Kidney (tissue), 14 donors: Measurements from ENCODE around the gene GPR179. TPM values are rescaled to one million over a fixed set of nuclear protein-coding genes. Genes with fewer than 3 reads are reported as not detected.
A peak's percentile ranks its signal among the peaks of the same experiment; 100 is the strongest.
"Not testable (repeated sequence)": the region's sequence is repeated elsewhere in the genome, so short reads cannot be mapped to it uniquely, and the experiment has no call there.

ENCODE experiments used
- DNase-seq, 5 donors: peaks; one replicate each; pipeline ENCODE4 v3.0.0-alpha.2; 2013 to 2020
- FAIRE-seq: peaks from 2 replicates; lab custom pipeline; 2012; peaks lifted over from hg19 to GRCh38; lab: Jason Lieb, UNC
- H3K27ac ChIP-seq, 2 donors: one replicate each; pipeline ENCODE4 v1.7.0; 2013; ENCODE audit warnings: low read depth in 2 of 2, low read length in 2 of 2, inconsistent platforms in 1 of 2
- H3K27me3 ChIP-seq: one replicate; pipeline ENCODE4 v1.7.1; 2013; ENCODE audit warnings: low read length, inconsistent platforms; ENCODE audit not compliant: control insufficient read depth, insufficient read depth
- H3K36me3 ChIP-seq, 3 donors: one replicate each; pipeline versions ENCODE4 v1.7.0 to v1.7.1; 2013; ENCODE audit warnings: low read length in 3 of 3, control low read depth in 1 of 3, inconsistent platforms in 1 of 3; ENCODE audit not compliant: insufficient read depth in 3 of 3, control insufficient read depth in 2 of 3
- H3K4me1 ChIP-seq, 3 donors: one replicate each; pipeline versions ENCODE4 v1.7.0 to v1.7.1; 2013; ENCODE audit warnings: low read length in 3 of 3, inconsistent platforms in 1 of 3, low read depth in 1 of 3; ENCODE audit not compliant: control insufficient read depth in 2 of 3, insufficient read depth in 2 of 3
- H3K4me3 ChIP-seq, 3 donors: one replicate each; pipeline versions ENCODE4 v1.7.0 to v1.8.1; 2013; ENCODE audit warnings: low read length in 3 of 3, control low read depth in 1 of 3, inconsistent platforms in 1 of 3
- H3K9ac ChIP-seq, 3 donors: one replicate each; pipeline versions ENCODE4 v1.7.0 to v1.7.1; 2013; ENCODE audit warnings: low read length in 3 of 3, control low read depth in 1 of 3, inconsistent platforms in 1 of 3
- H3K9me3 ChIP-seq, 3 donors: one replicate each; pipeline versions ENCODE4 v1.7.0 to v1.7.1; 2013; ENCODE audit warnings: low read length in 3 of 3, control low read depth in 1 of 3, inconsistent platforms in 1 of 3; ENCODE audit not compliant: control insufficient read depth in 2 of 3, insufficient read depth in 1 of 3
- CTCF ChIP-seq: IDR thresholded peaks from 3 replicates; pipeline ENCODE4 v1.5.1; 2012; ENCODE audit warnings: mild to moderate bottlenecking, moderate library complexity, borderline replicate concordance; ENCODE audit not compliant: insufficient read depth; ENCODE audit errors: extremely low read depth
- intact Hi-C: fragments of 100-400 bp; cut with DNase I; formaldehyde crosslinking; loops from one replicate; pipeline ENCODE4 v1.11.1; 2022
- polyA plus RNA-seq: library from polyadenylated mRNA; stranded (reverse); fragments of 350-450 nt; fragmentation: Illumina TruSeq; extraction: RNeasy Lipid Tissue Mini Kit (QIAGEN cat#74804); gene quantifications from one replicate; pipeline ENCODE4 v1.2.3, GENCODE V29; 2014; ENCODE audit warnings: low read depth, low replicate concordance; ENCODE audit not compliant: insufficient read depth
- total RNA-seq: library from RNA; stranded (reverse); fragmentation: NEBNext Ultra II Directional; extraction: Animal tissue kit (Norgen Biotek cat#: 25700); gene quantifications from one replicate; pipeline ENCODE4 v1.2.1, GENCODE V29; 2021
- donor health status: control.
- donor health status: control.
- donor health status: control.
- donor health status: control.
- donor health status: control.
- donor health status: DM: yes; HTN: yes; CAD: no.
- donor health status: Normal renal cell carcinoma (clear cell type).

The GPR179 gene
- total and polyA plus RNA-seq, 2 donors from 2014 or later = not detected

GRCh38 chr17:38317081-38317480, 26.7 kb downstream of the GPR179 start:
- peaks cover 0 to 12% (median 9%) of the 10 kb centered on the region in 3 donors for H3K36me3 ChIP-seq
- no peak overlapping the region for H3K9ac ChIP-seq
- H3K27me3 ChIP-seq = no peaks in the 10 kb centered on the region
- no peak overlapping the region for H3K4me3 ChIP-seq
- DNase-seq = no peak
- H3K4me1 ChIP-seq = no peaks in the 10 kb centered on the region
- no peak overlapping the region for H3K27ac ChIP-seq
- H3K9me3 ChIP-seq = no peaks in the 10 kb centered on the region
- FAIRE-seq = no peak
- intact Hi-C loops = no loop called here
- no peak for TF ChIP-seq CTCF

GRCh38 chr17:38315497-38315896, 28.3 kb downstream of the GPR179 start:
- no peak overlapping the region for H3K9ac ChIP-seq
- H3K36me3 ChIP-seq = peaks cover 0 to 9% (median 9%) of the 10 kb centered on the region in 3 donors
- no peaks in the 10 kb centered on the region for H3K27me3 ChIP-seq
- H3K27ac ChIP-seq = no peak overlapping the region
- no peak for FAIRE-seq
- intact Hi-C loops = no loop called here
- H3K4me3 ChIP-seq = no peak overlapping the region
- H3K4me1 ChIP-seq = no peaks in the 10 kb centered on the region
- H3K9me3 ChIP-seq = no peaks in the 10 kb centered on the region
- no peak for DNase-seq
- TF ChIP-seq CTCF = no peak

GRCh38 chr17:38296834-38297517, 46.8 kb downstream of the GPR179 start, which contains the start of gene MRPL45:
MRPL45 (plus strand) TSS chr17:38297168; CDS start chr17:38297184, 16 bp downstream.
- H3K36me3 ChIP-seq, H3K9me3 ChIP-seq, H3K27me3 ChIP-seq, H3K27ac ChIP-seq, FAIRE-seq, H3K4me1 ChIP-seq, intact Hi-C loops: not testable (repeated sequence)
- peak within 1 kb of the TSS; percentile 74 to 83 (median 82) for H3K4me3 ChIP-seq
- peak within 1 kb of the TSS in 2 of 3 donors; percentile 75 to 86 for H3K9ac ChIP-seq
- peak; percentile 98 to 99 (median 98) for DNase-seq

GRCh38 chr17:38295602-38296365, 48.0 kb downstream of the GPR179 start:
- DNase-seq, FAIRE-seq, intact Hi-C loops, H3K27ac ChIP-seq, H3K4me1 ChIP-seq, H3K9me3 ChIP-seq, H3K9ac ChIP-seq, H3K36me3 ChIP-seq, H3K27me3 ChIP-seq, H3K4me3 ChIP-seq: not testable (repeated sequence)

GRCh38 chr17:38289760-38290159, 54.0 kb downstream of the GPR179 start:
- FAIRE-seq, H3K4me1 ChIP-seq, DNase-seq, H3K9me3 ChIP-seq, H3K9ac ChIP-seq, intact Hi-C loops, H3K27me3 ChIP-seq, H3K27ac ChIP-seq, H3K4me3 ChIP-seq, H3K36me3 ChIP-seq: not testable (repeated sequence)
